HG02623 (cell line): Measurements from ENCODE around the gene URGCP.
"Not testable (repeated sequence)": the region's sequence is repeated elsewhere in the genome, so short reads cannot be mapped to it uniquely, and the experiment has no call there.

Experiments used
- ATAC-seq: cut with Tn5 transposase; IDR thresholded peaks from one replicate; pipeline ENCODE4 v1.9.1; 2021; ENCODE audit warnings: moderate library complexity; ENCODE audit not compliant: unreplicated experiment

The URGCP gene

GRCh38 chr7:43834463-43835251 lies 71.7 kb downstream of the URGCP start:
- ATAC-seq: no peak

GRCh38 chr7:43830917-43831316 lies 75.5 kb downstream of the URGCP start:
- not testable (repeated sequence) for ATAC-seq
